HepG2 (cell line): ENCODE data around the gene PPP2R5C. TPM values are rescaled to one million over a fixed set of nuclear protein-coding genes. Genes with fewer than 3 reads are reported as not detected.

Experiments used
- ATAD3A ChIP-seq: sonication (generic); formaldehyde crosslinking; IDR thresholded peaks from 2 replicates; pipeline ENCODE4 v1.4.0; 2020; ENCODE audit warnings: missing genetic modification reagents
- IRF1 ChIP-seq: sonication (generic); formaldehyde crosslinking; IDR thresholded peaks from 2 replicates; pipeline ENCODE4 v1.4.0; 2020; ENCODE audit warnings: low read depth, mild to moderate bottlenecking, missing genetic modification reagents
- KLF16 ChIP-seq, 2 experiments: sonication (generic) in 1 of 2; formaldehyde crosslinking in 1 of 2; IDR thresholded peaks; 2 replicates each; pipeline versions ENCODE4 v1.6.1 to v1.8.0; 2016 to 2023; ENCODE audit warnings: missing genetic modification reagents in 2 of 2, missing compliant biosample characterization in 1 of 2
- KLF6 ChIP-seq: IDR thresholded peaks from 2 replicates; pipeline ENCODE4 v1.8.0; 2016; ENCODE audit warnings: missing biosample characterization, missing genetic modification reagents
- NFATC3 ChIP-seq: sonication (generic); formaldehyde crosslinking; IDR thresholded peaks from 2 replicates; pipeline ENCODE4 v1.5.1; 2020; ENCODE audit warnings: mild to moderate bottlenecking, missing genetic modification reagents
- SOX5 ChIP-seq: IDR thresholded peaks from 2 replicates; pipeline ENCODE4 v1.6.1; 2016; ENCODE audit warnings: borderline replicate concordance
- TFDP2 ChIP-seq: sonication (generic); formaldehyde crosslinking; IDR thresholded peaks from 2 replicates; pipeline ENCODE4 v1.4.0; 2020; ENCODE audit warnings: missing genetic modification reagents
- ZFX ChIP-seq: sonication (generic); formaldehyde crosslinking; IDR thresholded peaks from 2 replicates; pipeline ENCODE4 v1.4.0; 2020; ENCODE audit warnings: mild to moderate bottlenecking, low read depth, missing genetic modification reagents, moderate library complexity
- ZMYM4 ChIP-seq: sonication (generic); formaldehyde crosslinking; IDR thresholded peaks from 2 replicates; pipeline ENCODE4 v1.8.1; 2023; ENCODE audit warnings: mild to moderate bottlenecking, missing genetic modification reagents
- ZNF12 ChIP-seq: sonication (generic); formaldehyde crosslinking; IDR thresholded peaks from 2 replicates; pipeline ENCODE4 v1.5.0; 2020; ENCODE audit warnings: missing genetic modification reagents
- ZNF274 ChIP-seq: sonication (generic); formaldehyde crosslinking; IDR thresholded peaks from 2 replicates; pipeline ENCODE4 v1.5.1; 2020; ENCODE audit warnings: mild to moderate bottlenecking, missing genetic modification reagents
- ZNF280D ChIP-seq: sonication (generic); formaldehyde crosslinking; IDR thresholded peaks from 2 replicates; pipeline ENCODE4 v1.5.1; 2020; ENCODE audit warnings: mild to moderate bottlenecking, missing genetic modification reagents
- ZNF296 ChIP-seq: sonication (generic); formaldehyde crosslinking; conservative IDR thresholded peaks from 2 replicates; pipeline ENCODE4 v1.5.0; 2020; ENCODE audit warnings: mild to moderate bottlenecking, missing genetic modification reagents
- ZNF407 ChIP-seq: sonication (generic); formaldehyde crosslinking; IDR thresholded peaks from one replicate; pipeline ENCODE4 v1.5.1; 2020; ENCODE audit warnings: mild to moderate bottlenecking, missing genetic modification reagents; ENCODE audit errors: not compliant biosample characterization
- polyA plus RNA-seq, 8 experiments: library from polyadenylated mRNA; depleted of rRNA in 3 of 8; stranded (reverse) in 7 of 8; unstranded in 1 of 8; fragments of >200 nt; fragmentation: Illumina TruSeq in 4 of 8; extraction: Trizol in 4 of 8; gene quantifications; 2 replicates each; pipeline versions ENCODE4 v1.2.1 to v1.2.3, GENCODE V29; 2011 to 2016; ENCODE audit warnings: low read depth in 4 of 8, missing spikeins in 1 of 8, mixed read lengths in 1 of 8; ENCODE audit not compliant: insufficient read depth in 1 of 8
- total RNA-seq, 5 experiments: library from RNA; depleted of rRNA; stranded (reverse); fragments of >200 nt; fragmentation: Illumina TruSeq; extraction: Trizol; gene quantifications; 2 replicates each; pipeline ENCODE4 v1.2.3, GENCODE V29; 2016; ENCODE audit warnings: low read depth in 1 of 5

Gene PPP2R5C
- total and polyA plus RNA-seq, 2 of the 13 experiments (the other 11 are each of a cell fraction or from before 2014, with no cell fraction given): 74.3 to 78.5 TPM

GRCh38 chr14:101761032-101761880 is at the start of gene PPP2R5C (continued):
- TF ChIP-seq ZNF274 (CRISPR knock-in tag) (peak; percentile 74; the same call in 1 of the 2 replicates), ZMYM4 (CRISPR knock-in tag) (peak; percentile 39; the same call in 1 of the 2 replicates), ATAD3A (CRISPR knock-in tag) (no peak), SOX5 (0 out of 2 replicates have a peak, but pooled peaks have one; percentile 19), KLF16 (CRISPR knock-in tag; IDR thresholded peaks at IDR 0.05) (peak in 1 of 2 experiments; percentile 72; a peak in 2 of 4 replicates), IRF1 (no peak), ZFX (CRISPR knock-in tag) (peak; percentile 97), ZNF407 (CRISPR knock-in tag) (peak; percentile 75), NFATC3 (CRISPR knock-in tag) (no peak), ZNF12 (CRISPR knock-in tag) (no peak), ZNF296 (no peak), ZNF280D (CRISPR knock-in tag) (0 out of 2 replicates have a peak, but pooled peaks have one; percentile 22), TFDP2 (CRISPR knock-in tag) (peak; percentile 12; the same call in 1 of the 2 replicates), KLF6 (CRISPR knock-in tag) (no peak)
